Thoracic aorta (tissue), 2 donors: ENCODE measurements around the gene TNKS1BP1. TPM values are rescaled to one million over a fixed set of nuclear protein-coding genes. Genes with fewer than 3 reads are reported as not detected.

Experiments used
- ATAC-seq: fragments of 150-250 bp; one replicate; pipeline ENCODE4 v1.8.0; 2017; ENCODE audit warnings: low read depth; ENCODE audit not compliant: insufficient number of reproducible peaks, low FRiP score
- DNase-seq: peaks from one replicate; pipeline ENCODE4 v3.0.0-alpha.2; 2020; ENCODE audit warnings: low spot score
- H3K27ac ChIP-seq, 2 donors: fragments of 200-600 bp; sonication (generic); 1 replicate in 1 of 2; 2 replicates in 1 of 2; pipeline ENCODE4 v1.5.1; 2016; ENCODE audit warnings: mild to moderate bottlenecking in 2 of 2, moderate library complexity in 2 of 2
- H3K27me3 ChIP-seq: fragments of 200-600 bp; sonication (generic); replicated peaks from 2 replicates; pipeline ENCODE4 v1.6.0; 2016; ENCODE audit warnings: mild to moderate bottlenecking; ENCODE audit not compliant: insufficient read depth
- H3K36me3 ChIP-seq: fragments of 200-600 bp; sonication (generic); one replicate; pipeline ENCODE4 v1.5.1; 2016
- H3K4me1 ChIP-seq, 2 donors: fragments of 200-600 bp; sonication (generic); 1 replicate in 1 of 2; 2 replicates in 1 of 2; pipeline versions ENCODE4 v1.5.1 to v1.6.0; 2016; ENCODE audit warnings: low read depth in 2 of 2, mild to moderate bottlenecking in 1 of 2; ENCODE audit not compliant: control insufficient read depth in 1 of 2
- H3K4me3 ChIP-seq: fragments of 200-600 bp; sonication (generic); 2 replicates; pipeline ENCODE4 v1.5.1; 2016; ENCODE audit warnings: mild to moderate bottlenecking
- H3K9me3 ChIP-seq: fragments of 200-600 bp; sonication (generic); 2 replicates; pipeline ENCODE4 v1.5.1; 2016
- CTCF ChIP-seq: fragments of 200-600 bp; sonication (generic); IDR thresholded peaks from one replicate; pipeline ENCODE4 v1.5.1; 2019; ENCODE audit warnings: antibody characterized with exemption
- total RNA-seq, 2 donors: library from RNA; depleted of rRNA; stranded (reverse); fragments of >200 nt; gene quantifications; one replicate each; pipeline versions ENCODE4 v1.1.0 to v1.2.3, GENCODE V29; 2016

The TNKS1BP1 gene
- 100 to 1,000 TPM; 105 to 153 TPM for total RNA-seq

GRCh38 chr11:57324886-57325734, at the start of gene TNKS1BP1:
Gene TNKS1BP1, minus strand, starts transcription at chr11:57324952. Its CDS starts 3,067 bp downstream, at chr11:57321885.
- Histone ChIP-seq H3K27me3 (no peaks in the 10 kb centered on the region), H3K9me3 (no peaks in the 10 kb centered on the region), H3K27ac (peak within 1 kb of the TSS; percentile 85 to 90), H3K36me3 (peaks cover 26% of the 10 kb centered on the region), H3K4me3 (peak within 1 kb of the TSS; percentile 89), H3K4me1 (peaks cover 10 to 37% of the 10 kb centered on the region in 2 donors)
- ATAC-seq (peak; percentile 55), DNase-seq (peak; percentile 93)
- no peak for TF ChIP-seq CTCF

- H3K27me3 ChIP-seq: no peaks in the 10 kb centered on the region
- no peak overlapping the region for H3K27ac ChIP-seq
- H3K9me3 ChIP-seq: no peaks in the 10 kb centered on the region
- ATAC-seq: no peak
- no peak overlapping the region for H3K4me3 ChIP-seq
- H3K36me3 ChIP-seq: no peaks in the 10 kb centered on the region
- DNase-seq: no peak
- H3K4me1 ChIP-seq: no peaks in the 10 kb centered on the region
- no peak for TF ChIP-seq CTCF
Measured at GRCh38 chr11:57373146-57373545, 48.4 kb upstream of the TNKS1BP1 start.

- Histone ChIP-seq H3K4me1 (no peaks in the 10 kb centered on the region), H3K27ac (no peak overlapping the region), H3K4me3 (no peak overlapping the region), H3K36me3 (no peaks in the 10 kb centered on the region), H3K9me3 (no peaks in the 10 kb centered on the region), H3K27me3 (no peaks in the 10 kb centered on the region)
- TF ChIP-seq CTCF: no peak
- DNase-seq (no peak), ATAC-seq (no peak)
Measured at GRCh38 chr11:57370941-57371340, 46.2 kb upstream of the TNKS1BP1 start.

GRCh38 chr11:57370251-57370650, 45.5 kb upstream of the TNKS1BP1 start:
- Histone ChIP-seq H3K4me1 (no peaks in the 10 kb centered on the region), H3K27ac (no peak overlapping the region), H3K9me3 (no peaks in the 10 kb centered on the region), H3K36me3 (no peaks in the 10 kb centered on the region), H3K4me3 (no peak overlapping the region), H3K27me3 (no peaks in the 10 kb centered on the region)
- no peak for ATAC-seq
- TF ChIP-seq CTCF: no peak
- no peak for DNase-seq

- ATAC-seq (no peak), DNase-seq (no peak)
- Histone ChIP-seq H3K4me3 (no peak overlapping the region), H3K9me3 (no peaks in the 10 kb centered on the region), H3K4me1 (no peaks in the 10 kb centered on the region), H3K27ac (no peak overlapping the region), H3K36me3 (no peaks in the 10 kb centered on the region), H3K27me3 (no peaks in the 10 kb centered on the region)
- TF ChIP-seq CTCF: no peak
Measured at GRCh38 chr11:57368845-57369232, 44.1 kb upstream of the TNKS1BP1 start.
